Tibial nerve (tissue), 4 donors: ENCODE data around the gene METTL21C. TPM values are rescaled to one million over a fixed set of nuclear protein-coding genes. Genes with fewer than 3 reads are reported as not detected.

ENCODE experiments used
- DNase-seq, 2 donors: peaks; one replicate each; pipeline ENCODE4 v3.0.0-alpha.2; 2019; ENCODE audit warnings: low spot score in 2 of 2
- H3K27ac ChIP-seq, 4 donors: fragments of 200-600 bp; sonication (generic) in 3 of 4; one replicate each; pipeline ENCODE4 v1.5.1; 2017 to 2019; ENCODE audit warnings: mild to moderate bottlenecking in 1 of 4
- H3K27me3 ChIP-seq, 2 donors: fragments of 200-600 bp; sonication (generic) in 1 of 2; one replicate each; pipeline versions ENCODE4 v1.5.1 to v1.6.0; 2017 to 2019
- H3K36me3 ChIP-seq, 3 donors: fragments of 200-600 bp; sonication (generic); one replicate each; pipeline ENCODE4 v1.5.1; 2018 to 2019
- H3K4me1 ChIP-seq, 4 donors: fragments of 200-600 bp; sonication (generic) in 3 of 4; one replicate each; pipeline ENCODE4 v1.5.1; 2017 to 2019
- H3K4me3 ChIP-seq, 4 donors: fragments of 200-600 bp; sonication (generic) in 3 of 4; one replicate each; pipeline ENCODE4 v1.5.1; 2017 to 2019; ENCODE audit warnings: mild to moderate bottlenecking in 1 of 4, moderate library complexity in 1 of 4
- H3K9me3 ChIP-seq, 4 donors: fragments of 200-600 bp; sonication (generic) in 3 of 4; one replicate each; pipeline ENCODE4 v1.5.1; 2017 to 2019
- EP300 ChIP-seq, 2 donors: sonication (generic); formaldehyde crosslinking; IDR thresholded peaks; one replicate each; pipeline ENCODE4 v1.6.1; 2017; ENCODE audit warnings: antibody characterized with exemption in 2 of 2, mild to moderate bottlenecking in 1 of 2
- POLR2A ChIP-seq, 2 donors: fragments of 450-650 bp; IDR thresholded peaks; one replicate each; pipeline ENCODE4 v1.6.1; 2017; ENCODE audit warnings: antibody characterized with exemption in 2 of 2, mild to moderate bottlenecking in 2 of 2, moderate library complexity in 2 of 2
- WGBS, 2 donors: methylation state at CpG; one replicate each; pipeline ENCODE4 v1.1.5; 2018; 5-methylcytosine and 5-hydroxymethylcytosine counted together
- total RNA-seq, 4 donors: library from RNA; depleted of rRNA; stranded (reverse); fragments of >200 nt; gene quantifications; one replicate each; pipeline ENCODE4 v1.1.0, GENCODE V29; 2016
- TF ChIP-seq, protein P1 (sequence below), 5 experiments: fragments of 200-600 bp in 3 of 5; fragments of 450-650 bp in 2 of 5; sonication (generic) in 3 of 5; IDR thresholded peaks; one replicate each; pipeline ENCODE4 v1.5.1; 2016 to 2019; ENCODE audit warnings: antibody characterized with exemption in 5 of 5, mild to moderate bottlenecking in 3 of 5, moderate library complexity in 2 of 5

The METTL21C gene
- not detected for total RNA-seq

DNA sequence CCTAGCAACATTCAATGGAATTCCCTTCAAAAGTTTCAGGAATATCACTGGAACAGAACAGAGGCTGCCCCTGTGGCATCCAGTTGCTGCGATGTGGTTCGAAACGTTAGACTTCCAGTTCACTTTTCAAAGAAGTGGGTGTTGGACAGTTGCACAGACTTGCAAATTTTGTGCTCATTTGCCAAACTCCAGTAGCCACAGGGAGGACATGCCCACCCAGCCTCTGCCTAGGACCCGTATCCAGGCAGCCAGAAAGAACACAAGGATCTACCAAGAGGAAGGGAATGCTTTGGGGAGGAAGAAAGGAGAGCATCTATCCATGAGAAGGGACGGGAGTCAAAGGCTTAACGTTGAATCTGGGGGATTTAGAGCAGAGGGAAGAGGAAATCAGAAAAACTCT lies at the start of gene METTL21C:
Gene METTL21C (minus strand): TSS at position 108 of the 400 bp plus-strand sequence. CDS start 546 bp downstream, outside the sequence.
- peaks cover 0 to 12% (median 0%) of the 10 kb centered on the region in 4 donors for H3K9me3 ChIP-seq
- WGBS, 2 donors, result 72% methylated on average over 6 of the region's 6 CpGs
- no peak for TF ChIP-seq EP300 (IDR thresholded peaks at IDR 0.05)
- TF ChIP-seq, protein P1, sequence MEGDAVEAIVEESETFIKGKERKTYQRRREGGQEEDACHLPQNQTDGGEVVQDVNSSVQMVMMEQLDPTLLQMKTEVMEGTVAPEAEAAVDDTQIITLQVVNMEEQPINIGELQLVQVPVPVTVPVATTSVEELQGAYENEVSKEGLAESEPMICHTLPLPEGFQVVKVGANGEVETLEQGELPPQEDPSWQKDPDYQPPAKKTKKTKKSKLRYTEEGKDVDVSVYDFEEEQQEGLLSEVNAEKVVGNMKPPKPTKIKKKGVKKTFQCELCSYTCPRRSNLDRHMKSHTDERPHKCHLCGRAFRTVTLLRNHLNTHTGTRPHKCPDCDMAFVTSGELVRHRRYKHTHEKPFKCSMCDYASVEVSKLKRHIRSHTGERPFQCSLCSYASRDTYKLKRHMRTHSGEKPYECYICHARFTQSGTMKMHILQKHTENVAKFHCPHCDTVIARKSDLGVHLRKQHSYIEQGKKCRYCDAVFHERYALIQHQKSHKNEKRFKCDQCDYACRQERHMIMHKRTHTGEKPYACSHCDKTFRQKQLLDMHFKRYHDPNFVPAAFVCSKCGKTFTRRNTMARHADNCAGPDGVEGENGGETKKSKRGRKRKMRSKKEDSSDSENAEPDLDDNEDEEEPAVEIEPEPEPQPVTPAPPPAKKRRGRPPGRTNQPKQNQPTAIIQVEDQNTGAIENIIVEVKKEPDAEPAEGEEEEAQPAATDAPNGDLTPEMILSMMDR (IDR thresholded peaks at IDR 0.05), result no peak
- no peak for TF ChIP-seq POLR2A (IDR thresholded peaks at IDR 0.05)
- DNase-seq, result no peak
- no peak within 1 kb of the TSS for H3K4me3 ChIP-seq
- peaks cover 0 to 43% of the 10 kb centered on the region in 2 donors for H3K27me3 ChIP-seq
- H3K36me3 ChIP-seq, result no peaks in the 10 kb centered on the region
- H3K4me1 ChIP-seq, result peaks cover 0 to 4% (median 0%) of the 10 kb centered on the region in 4 donors
- no peak within 1 kb of the TSS for H3K27ac ChIP-seq

DNA sequence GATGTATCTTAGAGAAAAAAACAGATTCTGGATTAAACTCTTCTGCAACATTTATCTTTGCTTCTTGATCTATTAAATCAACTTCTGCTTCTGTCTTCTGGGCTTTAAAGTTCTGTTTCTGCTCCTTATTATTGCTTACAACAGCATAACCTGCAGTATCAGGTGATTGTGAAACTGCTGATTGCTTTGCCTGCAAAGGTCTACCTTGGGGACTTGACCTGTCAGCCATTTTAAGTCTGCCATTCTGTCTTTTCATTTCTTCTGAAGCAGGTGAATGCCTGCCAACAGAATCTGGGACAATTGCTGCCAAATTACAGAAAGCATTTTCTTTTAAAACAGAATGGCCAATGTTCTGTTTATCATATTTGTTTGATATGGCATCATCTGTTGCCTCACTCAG lies 47.7 kb upstream of the METTL21C start:
- Histone ChIP-seq H3K27me3 (no peaks in the 10 kb centered on the region), H3K4me1 (no peaks in the 10 kb centered on the region), H3K9me3 (peaks cover 0 to 60% (median 7%) of the 10 kb centered on the region in 4 donors), H3K4me3 (no peak overlapping the region), H3K27ac (no peak overlapping the region), H3K36me3 (no peaks in the 10 kb centered on the region)
- DNase-seq, result no peak
- TF ChIP-seq EP300 (IDR thresholded peaks at IDR 0.05) (no peak), POLR2A (IDR thresholded peaks at IDR 0.05) (no peak)
- TF ChIP-seq, protein P1 (IDR thresholded peaks at IDR 0.05), result no peak

DNA sequence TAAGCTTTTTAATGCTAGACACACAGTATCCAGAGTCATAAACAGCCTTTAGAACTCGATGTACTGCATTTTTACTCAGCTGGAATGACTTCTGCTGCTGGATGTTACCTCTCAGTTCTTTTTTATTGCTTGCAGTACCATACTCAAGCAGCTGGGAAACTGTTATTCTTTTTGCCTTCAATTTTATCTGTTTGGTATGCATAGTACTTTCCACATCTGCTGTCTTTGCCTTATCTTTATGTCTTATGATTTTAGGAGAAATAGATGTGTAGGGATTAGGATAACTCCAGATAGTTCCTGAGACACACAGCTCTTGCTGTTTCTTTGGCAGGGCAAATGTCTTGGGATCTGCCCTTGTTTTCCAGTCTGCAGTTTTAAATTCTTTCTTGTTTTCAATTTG lies 47.3 kb upstream of the METTL21C start:
- no peaks in the 10 kb centered on the region for H3K27me3 ChIP-seq
- H3K9me3 ChIP-seq, result peaks cover 0 to 63% (median 7%) of the 10 kb centered on the region in 4 donors
- WGBS, 2 donors, result 52 to 61% methylated on average over 1 of the region's 1 CpG
- H3K36me3 ChIP-seq, result no peaks in the 10 kb centered on the region
- no peak overlapping the region for H3K27ac ChIP-seq
- no peak for DNase-seq
- TF ChIP-seq POLR2A (IDR thresholded peaks at IDR 0.05), result no peak
- H3K4me3 ChIP-seq, result no peak overlapping the region
- H3K4me1 ChIP-seq, result no peaks in the 10 kb centered on the region

DNA sequence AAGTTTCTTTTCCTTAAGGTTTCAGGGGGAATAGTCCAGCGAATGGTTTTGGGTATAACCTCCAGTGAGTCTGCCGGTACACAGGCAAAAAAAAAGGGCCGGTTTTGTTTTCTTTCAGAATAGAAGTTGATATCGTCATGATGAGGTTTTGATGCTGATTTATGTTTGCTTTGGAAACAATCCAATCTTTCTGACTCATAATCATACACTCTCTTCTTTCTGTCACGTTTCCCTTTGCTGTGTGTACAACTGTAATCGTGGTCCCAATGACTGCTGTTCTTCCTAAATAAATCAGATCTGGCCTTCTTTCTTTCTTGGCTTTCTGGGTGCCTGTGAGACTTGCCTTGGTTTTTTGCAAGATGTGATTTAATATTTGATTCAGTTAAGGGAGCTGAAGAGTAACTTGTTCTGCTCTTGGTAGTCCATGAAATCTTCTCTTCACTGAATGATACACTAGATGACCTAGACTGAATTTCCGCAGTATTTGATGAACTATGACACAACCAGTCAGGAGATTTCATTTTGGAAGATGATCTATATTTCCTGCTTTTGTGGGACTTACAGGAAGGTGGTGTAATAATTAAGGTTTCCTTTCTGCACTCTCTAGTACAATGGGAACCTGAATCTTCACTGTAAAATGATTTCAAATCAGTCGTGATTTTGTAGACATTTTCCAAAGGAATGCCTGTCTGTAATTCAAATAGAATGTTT lies 34.9 kb upstream of the METTL21C start:
- Histone ChIP-seq H3K36me3 (no peaks in the 10 kb centered on the region), H3K27ac (no peak overlapping the region), H3K9me3 (no peaks in the 10 kb centered on the region), H3K4me1 (peaks cover 0 to 9% (median 0%) of the 10 kb centered on the region in 4 donors), H3K4me3 (no peak overlapping the region), H3K27me3 (no peaks in the 10 kb centered on the region)
- 29 to 35% methylated on average over 8 of the region's 8 CpGs for WGBS, 2 donors
- TF ChIP-seq POLR2A (IDR thresholded peaks at IDR 0.05), result no peak
- TF ChIP-seq EP300 (IDR thresholded peaks at IDR 0.05), result no peak
- TF ChIP-seq, protein P1 (IDR thresholded peaks at IDR 0.05), result no peak
- no peak for DNase-seq

DNA sequence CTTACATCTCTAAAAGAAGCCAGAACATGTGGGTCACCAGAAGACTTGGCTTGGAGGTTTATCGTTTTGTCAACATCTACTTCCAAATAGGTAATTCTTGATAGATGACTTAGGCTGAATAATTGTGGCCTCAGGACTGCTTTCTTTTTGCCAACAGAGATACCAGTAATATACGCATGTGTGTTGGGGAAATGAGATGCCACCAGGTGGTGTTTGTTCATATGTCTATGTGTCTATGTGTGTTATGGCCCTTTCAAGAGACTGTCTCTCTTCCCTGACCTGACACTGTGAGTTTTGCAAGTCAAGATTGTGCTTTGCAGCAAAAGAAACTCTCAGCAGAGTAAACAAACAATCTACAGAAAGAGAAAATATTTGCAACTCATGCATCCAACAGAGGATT lies 31.6 kb upstream of the METTL21C start:
- no peak for DNase-seq
- H3K9me3 ChIP-seq, result no peaks in the 10 kb centered on the region
- no peak overlapping the region for H3K4me3 ChIP-seq
- no peak for TF ChIP-seq POLR2A (IDR thresholded peaks at IDR 0.05)
- TF ChIP-seq, protein P1 (IDR thresholded peaks at IDR 0.05), result no peak
- no peak for TF ChIP-seq EP300 (IDR thresholded peaks at IDR 0.05)
- no peak overlapping the region for H3K27ac ChIP-seq
- H3K36me3 ChIP-seq, result no peaks in the 10 kb centered on the region
- H3K4me1 ChIP-seq, result peaks cover 0 to 9% (median 0%) of the 10 kb centered on the region in 4 donors
- no peaks in the 10 kb centered on the region for H3K27me3 ChIP-seq
- 81 to 93% methylated on average over 2 of the region's 2 CpGs for WGBS, 2 donors
